Transverse colon (tissue), 4 donors: ENCODE data around the gene JPH2.

Experiments used
- EP300 ChIP-seq: sonication (generic); formaldehyde crosslinking; IDR thresholded peaks from one replicate; pipeline ENCODE4 v1.6.1; 2017; ENCODE audit warnings: antibody characterized with exemption, low read depth
- POLR2A ChIP-seq: fragments of 450-650 bp; IDR thresholded peaks from one replicate; pipeline ENCODE4 v1.6.1; 2016; ENCODE audit warnings: antibody characterized with exemption, mild to moderate bottlenecking, moderate library complexity
- POLR2AphosphoS5 ChIP-seq, 3 donors: sonication (generic); formaldehyde crosslinking; IDR thresholded peaks; one replicate each; pipeline ENCODE4 v1.6.1; 2016; ENCODE audit warnings: antibody characterized with exemption in 3 of 3
- TF ChIP-seq, protein P1 (sequence below), 5 experiments: fragments of 200-600 bp in 3 of 5; fragments of 450-650 bp in 2 of 5; sonication (generic) in 3 of 5; IDR thresholded peaks; 1 replicate in 2 of 5; 2 replicates in 3 of 5; pipeline ENCODE4 v1.5.1; 2016 to 2017; ENCODE audit warnings: antibody characterized with exemption in 5 of 5, inconsistent platforms in 3 of 5, mild to moderate bottlenecking in 2 of 5, moderate library complexity in 1 of 5

DNA sequence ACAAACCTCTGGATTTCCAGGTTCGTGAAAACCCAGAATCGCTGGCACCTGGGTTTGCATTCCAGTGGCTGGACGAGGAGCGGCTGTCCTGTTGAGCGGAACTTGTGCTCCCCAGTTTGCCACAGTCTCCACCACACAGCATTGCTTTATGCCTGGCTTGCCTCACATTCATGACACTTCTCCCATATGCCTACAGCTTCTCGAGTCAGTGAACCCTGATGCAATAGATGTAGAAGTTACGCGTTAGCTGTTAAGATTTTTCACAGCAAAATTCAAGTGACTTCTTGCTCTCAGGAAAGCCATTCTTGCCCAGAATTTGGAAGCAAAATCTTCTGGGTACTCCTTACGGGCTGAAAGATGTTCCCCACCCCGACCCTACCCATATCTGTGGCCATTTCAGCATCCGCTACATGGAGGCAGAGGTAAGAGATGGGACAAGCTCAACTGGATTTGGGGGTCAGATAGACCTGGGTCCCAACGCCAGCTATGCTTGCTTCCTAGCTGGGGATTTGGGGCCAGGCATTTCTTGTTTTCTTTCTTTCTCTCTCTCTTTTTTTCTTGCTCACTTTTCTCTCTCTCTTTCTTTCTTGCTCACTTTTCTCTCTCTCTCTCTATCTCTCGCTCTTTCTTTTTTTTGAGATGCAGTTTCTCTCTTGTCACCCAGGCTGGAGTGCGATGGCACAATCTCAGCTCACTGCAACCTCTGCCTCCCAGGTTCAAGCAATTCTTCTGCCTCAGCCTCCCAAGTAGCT is 47.8 kb upstream of the JPH2 start:
- TF ChIP-seq, protein P1, sequence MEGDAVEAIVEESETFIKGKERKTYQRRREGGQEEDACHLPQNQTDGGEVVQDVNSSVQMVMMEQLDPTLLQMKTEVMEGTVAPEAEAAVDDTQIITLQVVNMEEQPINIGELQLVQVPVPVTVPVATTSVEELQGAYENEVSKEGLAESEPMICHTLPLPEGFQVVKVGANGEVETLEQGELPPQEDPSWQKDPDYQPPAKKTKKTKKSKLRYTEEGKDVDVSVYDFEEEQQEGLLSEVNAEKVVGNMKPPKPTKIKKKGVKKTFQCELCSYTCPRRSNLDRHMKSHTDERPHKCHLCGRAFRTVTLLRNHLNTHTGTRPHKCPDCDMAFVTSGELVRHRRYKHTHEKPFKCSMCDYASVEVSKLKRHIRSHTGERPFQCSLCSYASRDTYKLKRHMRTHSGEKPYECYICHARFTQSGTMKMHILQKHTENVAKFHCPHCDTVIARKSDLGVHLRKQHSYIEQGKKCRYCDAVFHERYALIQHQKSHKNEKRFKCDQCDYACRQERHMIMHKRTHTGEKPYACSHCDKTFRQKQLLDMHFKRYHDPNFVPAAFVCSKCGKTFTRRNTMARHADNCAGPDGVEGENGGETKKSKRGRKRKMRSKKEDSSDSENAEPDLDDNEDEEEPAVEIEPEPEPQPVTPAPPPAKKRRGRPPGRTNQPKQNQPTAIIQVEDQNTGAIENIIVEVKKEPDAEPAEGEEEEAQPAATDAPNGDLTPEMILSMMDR (IDR thresholded peaks at IDR 0.05), result no peak
- TF ChIP-seq POLR2A (no peak), POLR2AphosphoS5 (IDR thresholded peaks at IDR 0.05) (no peak), EP300 (no peak)
